GM12865 (cell line): ENCODE measurements around the gene CTDP1.
A peak's percentile ranks its signal among the peaks of the same experiment; 100 is the strongest.

ENCODE experiments used
- DNase-seq: peaks from one replicate; pipeline ENCODE4 v3.0.0; 2010; ENCODE audit warnings: low read depth
- H3K4me3 ChIP-seq: 2 replicates; pipeline ENCODE4 v1.5.1; 2011; ENCODE audit warnings: mild to moderate bottlenecking, low read depth, low read length, control low read depth
- TF ChIP-seq, protein P1 (sequence below): IDR thresholded peaks from 2 replicates; pipeline ENCODE4 v1.5.1; 2011; ENCODE audit warnings: low read length, control low read depth, low read depth, inconsistent platforms; ENCODE audit not compliant: insufficient read depth; ENCODE audit errors: missing control alignments

CTDP1 gene

GRCh38 chr18:79679552-79680099 lies at the start of gene CTDP1:
Gene CTDP1 (plus strand): TSS chr18:79679803. CDS start chr18:79679948, 145 bp downstream.
- TF ChIP-seq, protein P1, sequence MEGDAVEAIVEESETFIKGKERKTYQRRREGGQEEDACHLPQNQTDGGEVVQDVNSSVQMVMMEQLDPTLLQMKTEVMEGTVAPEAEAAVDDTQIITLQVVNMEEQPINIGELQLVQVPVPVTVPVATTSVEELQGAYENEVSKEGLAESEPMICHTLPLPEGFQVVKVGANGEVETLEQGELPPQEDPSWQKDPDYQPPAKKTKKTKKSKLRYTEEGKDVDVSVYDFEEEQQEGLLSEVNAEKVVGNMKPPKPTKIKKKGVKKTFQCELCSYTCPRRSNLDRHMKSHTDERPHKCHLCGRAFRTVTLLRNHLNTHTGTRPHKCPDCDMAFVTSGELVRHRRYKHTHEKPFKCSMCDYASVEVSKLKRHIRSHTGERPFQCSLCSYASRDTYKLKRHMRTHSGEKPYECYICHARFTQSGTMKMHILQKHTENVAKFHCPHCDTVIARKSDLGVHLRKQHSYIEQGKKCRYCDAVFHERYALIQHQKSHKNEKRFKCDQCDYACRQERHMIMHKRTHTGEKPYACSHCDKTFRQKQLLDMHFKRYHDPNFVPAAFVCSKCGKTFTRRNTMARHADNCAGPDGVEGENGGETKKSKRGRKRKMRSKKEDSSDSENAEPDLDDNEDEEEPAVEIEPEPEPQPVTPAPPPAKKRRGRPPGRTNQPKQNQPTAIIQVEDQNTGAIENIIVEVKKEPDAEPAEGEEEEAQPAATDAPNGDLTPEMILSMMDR, result no peak
- DNase-seq, result peak; percentile 96
- peak within 1 kb of the TSS; percentile 70 for H3K4me3 ChIP-seq

- no peak for DNase-seq
- no peak overlapping the region for H3K4me3 ChIP-seq
- TF ChIP-seq, protein P1, result no peak
Measured at GRCh38 chr18:79630281-79631095, 49.1 kb upstream of the CTDP1 start.

DNA sequence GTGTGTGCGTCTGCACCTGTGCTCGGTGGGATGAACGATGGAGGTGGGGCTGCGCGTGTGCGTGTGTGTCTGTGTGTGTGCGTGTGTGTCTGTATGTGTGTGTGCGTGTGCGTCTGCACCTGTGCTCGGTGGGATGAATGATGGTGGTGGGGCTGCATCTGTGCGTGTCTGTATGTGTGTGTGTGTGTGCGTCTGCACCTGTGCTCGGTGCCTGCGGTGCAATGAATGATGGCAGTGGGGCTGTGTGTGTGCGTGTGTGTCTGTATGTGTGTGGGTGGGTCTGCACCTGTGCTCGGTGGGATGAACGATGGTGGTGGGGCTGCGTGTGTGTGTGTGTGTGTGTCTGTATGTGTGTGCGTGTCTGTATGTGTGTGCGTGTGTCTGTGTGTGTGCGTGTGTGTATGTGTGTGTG lies 48.5 kb upstream of the CTDP1 start:
- TF ChIP-seq, protein P1, result no peak
- no peak for DNase-seq

DNA sequence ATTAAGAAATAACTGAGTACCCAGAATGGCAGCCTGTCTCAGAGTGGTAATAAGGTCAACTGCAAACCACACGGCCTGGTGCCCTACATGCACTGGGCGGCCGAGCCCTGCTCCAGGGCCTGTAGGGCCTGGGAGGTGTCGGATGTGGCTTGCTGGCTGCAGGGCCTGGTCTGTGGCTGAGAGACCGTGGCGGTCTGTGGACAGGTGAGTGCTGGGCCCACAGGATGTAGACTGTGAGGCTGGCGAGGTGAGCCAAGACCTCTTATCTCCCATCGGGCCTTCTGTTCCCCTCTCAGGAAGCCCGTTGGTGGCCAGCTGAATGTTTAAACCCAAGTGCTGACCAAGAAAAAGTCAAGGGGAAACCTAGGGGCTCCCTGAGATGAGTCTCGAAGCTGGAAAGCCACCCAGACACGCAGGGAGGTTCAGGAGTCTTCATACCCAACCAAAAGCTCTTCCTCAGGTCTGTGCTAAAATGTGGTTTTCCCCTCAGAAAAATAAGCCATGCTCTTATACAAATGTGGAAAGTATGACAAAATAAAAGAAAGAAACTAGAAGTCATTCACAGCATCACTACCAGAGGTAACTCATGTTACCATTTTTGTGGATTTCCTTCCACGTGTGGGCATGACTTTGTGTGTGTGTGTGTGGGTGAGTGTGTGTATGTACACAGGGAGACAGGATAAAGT lies 47.7 kb upstream of the CTDP1 start:
- TF ChIP-seq, protein P1, result no peak
- H3K4me3 ChIP-seq, result no peak overlapping the region
- DNase-seq, result no peak

More for the DNA sequence above, 48.5 kb upstream of the CTDP1 start:
- H3K4me3 ChIP-seq, result no peak overlapping the region

GRCh38 chr18:79632765-79633164 lies 46.8 kb upstream of the CTDP1 start:
- DNase-seq, result no peak
- H3K4me3 ChIP-seq, result no peak overlapping the region
- TF ChIP-seq, protein P1, result no peak

GRCh38 chr18:79634186-79634585 lies 45.4 kb upstream of the CTDP1 start:
- no peak for DNase-seq
- TF ChIP-seq, protein P1, result no peak
- no peak overlapping the region for H3K4me3 ChIP-seq
